OCI-LY1 (cell line): ENCODE results near the gene RAET1L.
"Not testable (repeated sequence)": the region's sequence is repeated elsewhere in the genome, so short reads cannot be mapped to it uniquely, and the experiment has no call there.

Source experiments
- H2AFZ ChIP-seq: fragments of 200-600 bp; sonication (generic), shearing (Covaris generic); 2 replicates; pipeline ENCODE4 v1.6.0; 2014; ENCODE audit warnings: antibody characterized with exemption, mild to moderate bottlenecking, low read length
- H3F3A ChIP-seq: fragments of 200-600 bp; sonication (generic), shearing (Covaris generic); 2 replicates; pipeline ENCODE4 v1.6.0; 2014; ENCODE audit warnings: mild to moderate bottlenecking, antibody characterized with exemption, low read length, moderate library complexity; ENCODE audit not compliant: insufficient read depth
- H3K27ac ChIP-seq: fragments of 200-600 bp; sonication (generic); 2 replicates; pipeline ENCODE4 v1.5.1; 2014; ENCODE audit warnings: low read length, mixed run types, mild to moderate bottlenecking, low read depth; ENCODE audit not compliant: poor library complexity, severe bottlenecking
- H3K27me3 ChIP-seq: fragments of 200-600 bp; sonication (generic); 2 replicates; pipeline ENCODE4 v1.6.0; 2014; ENCODE audit warnings: antibody characterized with exemption, mild to moderate bottlenecking, low read length, moderate library complexity; ENCODE audit not compliant: insufficient read depth
- H3K36me3 ChIP-seq: fragments of 200-600 bp; sonication (generic); 2 replicates; pipeline ENCODE4 v1.6.1; 2014; ENCODE audit warnings: mild to moderate bottlenecking, antibody characterized with exemption, low read length, moderate library complexity, mixed read lengths; ENCODE audit not compliant: insufficient read depth
- H3K4me1 ChIP-seq: fragments of 200-600 bp; sonication (generic); 2 replicates; pipeline ENCODE4 v1.5.1; 2014; ENCODE audit warnings: mild to moderate bottlenecking, low read length, moderate library complexity; ENCODE audit not compliant: insufficient read depth, severe bottlenecking
- H3K4me2 ChIP-seq: fragments of 200-600 bp; sonication (generic), shearing (Covaris generic); 2 replicates; pipeline ENCODE4 v1.6.1; 2014; ENCODE audit warnings: low read length
- H3K4me3 ChIP-seq: fragments of 200-600 bp; sonication (generic); 2 replicates; pipeline ENCODE4 v1.5.1; 2014; ENCODE audit warnings: low read length, low read depth, mild to moderate bottlenecking, mixed read lengths; ENCODE audit not compliant: poor library complexity, severe bottlenecking
- H3K79me2 ChIP-seq: fragments of 200-600 bp; shearing (Covaris generic); 2 replicates; pipeline ENCODE4 v1.6.1; 2016; ENCODE audit warnings: mixed run types, low read length, mixed read lengths; ENCODE audit not compliant: insufficient read depth
- H3K9ac ChIP-seq: fragments of 200-600 bp; sonication (generic), shearing (Covaris generic); 2 replicates; pipeline ENCODE4 v1.6.1; 2014; ENCODE audit warnings: mild to moderate bottlenecking, low read length, mixed read lengths
- H3K9me2 ChIP-seq: fragments of 200-600 bp; sonication (generic), shearing (Covaris generic); 2 replicates; pipeline ENCODE4 v1.6.1; 2014; ENCODE audit warnings: low read depth, mild to moderate bottlenecking, low read length, mixed read lengths
- H3K9me3 ChIP-seq: fragments of 200-600 bp; shearing (Covaris generic); 2 replicates; pipeline ENCODE4 v1.6.1; 2014; ENCODE audit warnings: low read length, mixed read lengths
- H4K20me1 ChIP-seq: fragments of 200-600 bp; sonication (generic), shearing (Covaris generic); 2 replicates; pipeline ENCODE4 v1.6.0; 2016; ENCODE audit warnings: mild to moderate bottlenecking, low read length; ENCODE audit not compliant: insufficient read depth
- EZH2 ChIP-seq: fragments of 200-600 bp; sonication (generic), shearing (Covaris generic); IDR thresholded peaks from 2 replicates; pipeline ENCODE4 v1.8.0; 2017; ENCODE audit warnings: borderline replicate concordance, mixed run types, mild to moderate bottlenecking, antibody characterized with exemption, low read length, moderate library complexity, mixed read lengths
- TF ChIP-seq, protein P1 (sequence below): fragments of 200-600 bp; sonication (generic), shearing (Covaris generic); IDR thresholded peaks from 2 replicates; pipeline ENCODE4 v1.5.1; 2017; ENCODE audit warnings: mild to moderate bottlenecking, antibody characterized with exemption, low read length, moderate library complexity, mixed read lengths

RAET1L gene, protein sequence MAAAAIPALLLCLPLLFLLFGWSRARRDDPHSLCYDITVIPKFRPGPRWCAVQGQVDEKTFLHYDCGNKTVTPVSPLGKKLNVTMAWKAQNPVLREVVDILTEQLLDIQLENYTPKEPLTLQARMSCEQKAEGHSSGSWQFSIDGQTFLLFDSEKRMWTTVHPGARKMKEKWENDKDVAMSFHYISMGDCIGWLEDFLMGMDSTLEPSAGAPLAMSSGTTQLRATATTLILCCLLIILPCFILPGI

DNA sequence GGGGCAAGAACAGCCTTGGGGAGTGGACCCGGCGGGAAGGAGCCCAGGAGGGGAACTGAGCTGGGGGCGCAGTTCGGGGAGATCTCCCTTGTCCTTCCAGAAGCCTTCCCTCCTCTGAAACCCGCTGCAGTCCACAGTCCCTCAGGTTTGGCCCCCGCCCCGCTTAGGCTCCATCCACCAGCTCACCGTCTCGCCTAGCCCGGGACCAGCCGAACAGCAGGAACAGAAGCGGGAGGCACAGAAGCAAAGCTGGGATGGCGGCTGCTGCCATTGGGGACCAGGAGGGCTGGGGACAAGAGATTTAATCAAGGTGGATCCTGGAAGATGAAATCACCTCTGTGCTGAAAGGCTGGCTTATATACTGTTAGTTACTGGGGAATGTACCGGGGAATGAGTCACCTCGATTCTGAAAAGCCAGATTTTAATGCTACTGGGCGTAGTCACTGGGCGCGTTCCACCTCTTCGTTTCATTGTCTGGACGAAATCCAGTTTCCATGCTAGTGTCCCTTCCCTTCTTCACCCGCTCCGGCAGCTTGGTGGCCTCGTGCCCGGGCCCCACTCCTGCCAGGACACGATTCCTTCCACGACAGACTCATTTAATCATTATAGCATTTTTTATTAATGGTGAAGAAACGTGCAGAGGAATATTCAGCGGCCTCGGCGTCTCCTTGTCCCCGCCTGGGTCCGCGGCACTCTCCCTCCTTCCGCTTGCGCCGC is at the start of gene RAET1L:
Gene RAET1L (minus strand): TSS at position 332 of the 717 bp plus-strand sequence. CDS start 61 bp downstream, at position 271.
- Histone ChIP-seq H3K9me3 (no peaks in the 10 kb centered on the region), H3K9me2 (no peaks in the 10 kb centered on the region), H3K79me2 (no peaks in the 10 kb centered on the region), H3K27me3 (no peaks in the 10 kb centered on the region; the same call in 1 of the 2 replicates), H3K9ac (no peak within 1 kb of the TSS), H3K27ac (no peak within 1 kb of the TSS), H3K4me1 (peaks cover 9% of the 10 kb centered on the region), H3F3A (no peaks in the 10 kb centered on the region), H3K4me3 (no peak within 1 kb of the TSS), H2AFZ (no peak within 1 kb of the TSS), H3K36me3 (no peaks in the 10 kb centered on the region), H4K20me1 (no peaks in the 10 kb centered on the region), H3K4me2 (no peak within 1 kb of the TSS)
- no peak for TF ChIP-seq EZH2
- TF ChIP-seq, protein P1, sequence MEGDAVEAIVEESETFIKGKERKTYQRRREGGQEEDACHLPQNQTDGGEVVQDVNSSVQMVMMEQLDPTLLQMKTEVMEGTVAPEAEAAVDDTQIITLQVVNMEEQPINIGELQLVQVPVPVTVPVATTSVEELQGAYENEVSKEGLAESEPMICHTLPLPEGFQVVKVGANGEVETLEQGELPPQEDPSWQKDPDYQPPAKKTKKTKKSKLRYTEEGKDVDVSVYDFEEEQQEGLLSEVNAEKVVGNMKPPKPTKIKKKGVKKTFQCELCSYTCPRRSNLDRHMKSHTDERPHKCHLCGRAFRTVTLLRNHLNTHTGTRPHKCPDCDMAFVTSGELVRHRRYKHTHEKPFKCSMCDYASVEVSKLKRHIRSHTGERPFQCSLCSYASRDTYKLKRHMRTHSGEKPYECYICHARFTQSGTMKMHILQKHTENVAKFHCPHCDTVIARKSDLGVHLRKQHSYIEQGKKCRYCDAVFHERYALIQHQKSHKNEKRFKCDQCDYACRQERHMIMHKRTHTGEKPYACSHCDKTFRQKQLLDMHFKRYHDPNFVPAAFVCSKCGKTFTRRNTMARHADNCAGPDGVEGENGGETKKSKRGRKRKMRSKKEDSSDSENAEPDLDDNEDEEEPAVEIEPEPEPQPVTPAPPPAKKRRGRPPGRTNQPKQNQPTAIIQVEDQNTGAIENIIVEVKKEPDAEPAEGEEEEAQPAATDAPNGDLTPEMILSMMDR = no peak

DNA sequence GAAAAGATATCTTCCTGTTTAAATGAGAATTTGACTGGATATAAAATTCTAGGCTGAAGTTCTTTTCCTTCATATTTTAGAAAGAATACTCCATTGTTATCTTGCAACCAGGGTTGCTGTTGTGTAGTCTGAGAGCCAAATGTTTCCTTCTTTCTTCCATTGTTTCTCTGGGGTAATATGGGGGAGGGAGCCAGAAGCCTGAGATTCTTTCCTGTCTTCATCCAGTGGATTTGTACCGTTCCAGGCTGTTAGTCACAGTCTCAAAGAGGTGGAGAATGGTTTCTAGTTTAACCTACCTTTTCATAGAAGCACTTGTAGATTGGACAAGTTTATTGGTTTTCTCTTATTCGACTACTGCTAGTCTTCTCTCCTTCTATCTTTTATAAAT is 49.7 kb upstream of the RAET1L start:
- H3K79me2 ChIP-seq = no peaks in the 10 kb centered on the region
- H3K9ac ChIP-seq = no peak overlapping the region
- no peaks in the 10 kb centered on the region for H3K27me3 ChIP-seq
- no peaks in the 10 kb centered on the region for H3K4me1 ChIP-seq
- no peaks in the 10 kb centered on the region for H3K9me2 ChIP-seq
- H3K4me3 ChIP-seq = no peak overlapping the region
- H3F3A ChIP-seq = no peaks in the 10 kb centered on the region
- no peak overlapping the region for H3K4me2 ChIP-seq
- no peaks in the 10 kb centered on the region for H4K20me1 ChIP-seq
- H3K27ac ChIP-seq = no peak overlapping the region
- H3K9me3 ChIP-seq = no peaks in the 10 kb centered on the region
- TF ChIP-seq EZH2 = no peak
- TF ChIP-seq, protein P1 = no peak
- no peaks in the 10 kb centered on the region for H3K36me3 ChIP-seq
- no peak overlapping the region for H2AFZ ChIP-seq

DNA sequence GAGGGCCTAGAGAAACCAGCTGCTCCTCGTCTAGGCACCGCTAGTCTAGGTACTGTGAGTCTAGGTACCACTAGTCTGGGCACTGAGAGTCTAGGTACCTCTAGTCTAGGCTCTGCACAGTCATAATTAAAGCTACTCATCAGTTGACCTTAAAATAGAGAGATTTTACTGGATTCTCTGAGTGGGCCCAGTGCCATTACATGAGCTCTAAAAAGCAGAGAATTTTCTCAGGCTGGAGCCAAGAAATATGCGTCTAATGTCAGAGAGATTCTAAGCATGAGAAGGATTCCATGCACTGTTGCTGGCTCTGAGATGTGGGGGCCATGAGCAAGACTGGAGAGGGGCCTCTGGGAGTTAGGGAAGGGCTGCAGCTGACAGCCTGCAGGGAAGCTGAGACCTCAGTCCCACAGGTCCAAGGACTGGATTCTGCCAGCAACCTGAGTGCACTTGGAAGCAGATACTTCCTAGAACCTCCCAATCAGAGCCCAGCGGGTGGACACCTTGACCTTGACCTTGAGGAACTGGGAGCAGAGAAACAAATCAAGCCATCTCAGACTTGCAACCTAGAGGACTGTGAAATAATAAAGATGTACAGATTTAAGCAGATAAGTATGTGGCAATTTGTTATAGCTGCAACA is 49.2 kb upstream of the RAET1L start:
- not testable (repeated sequence) for H3K9me3 ChIP-seq, H3K4me3 ChIP-seq, H4K20me1 ChIP-seq, H3K79me2 ChIP-seq, H3K4me1 ChIP-seq, H3K9me2 ChIP-seq, H3K36me3 ChIP-seq, H3F3A ChIP-seq, H2AFZ ChIP-seq, H3K27ac ChIP-seq, H3K9ac ChIP-seq, H3K4me2 ChIP-seq, H3K27me3 ChIP-seq
